ENCODE measurements around the gene EXO1. TPM values are rescaled to one million over a fixed set of nuclear protein-coding genes. Genes with fewer than 3 reads are reported as not detected.
A peak's percentile ranks its signal among the peaks of the same experiment; 100 is the strongest.
"Not testable (repeated sequence)": the region's sequence is repeated elsewhere in the genome, so short reads cannot be mapped to it uniquely, and the experiment has no call there.

EXO1 gene
- total RNA-seq, 1 experiment from 2014 or later: 71.4 TPM

DNA sequence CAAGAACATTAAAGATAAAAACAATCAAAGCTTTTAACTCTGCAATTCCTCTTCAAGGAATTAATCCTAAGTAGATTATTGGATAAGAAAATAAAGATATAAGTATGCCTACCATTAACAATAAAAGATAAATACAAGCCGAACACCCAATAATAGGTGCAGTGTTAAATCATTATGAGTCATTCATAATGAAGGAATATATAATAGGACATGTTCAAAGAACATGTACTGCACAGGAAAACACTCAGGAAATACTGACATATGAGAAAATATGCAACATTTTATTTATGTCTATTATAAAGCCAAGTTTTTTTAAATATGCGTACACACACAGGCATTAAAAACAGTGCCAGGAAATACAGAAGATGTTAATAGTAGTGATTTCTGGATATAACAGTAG lies 11.1 kb upstream of the EXO1 start:
- no peak for DNase-seq (ENCODE audit: low spot score)

DNA sequence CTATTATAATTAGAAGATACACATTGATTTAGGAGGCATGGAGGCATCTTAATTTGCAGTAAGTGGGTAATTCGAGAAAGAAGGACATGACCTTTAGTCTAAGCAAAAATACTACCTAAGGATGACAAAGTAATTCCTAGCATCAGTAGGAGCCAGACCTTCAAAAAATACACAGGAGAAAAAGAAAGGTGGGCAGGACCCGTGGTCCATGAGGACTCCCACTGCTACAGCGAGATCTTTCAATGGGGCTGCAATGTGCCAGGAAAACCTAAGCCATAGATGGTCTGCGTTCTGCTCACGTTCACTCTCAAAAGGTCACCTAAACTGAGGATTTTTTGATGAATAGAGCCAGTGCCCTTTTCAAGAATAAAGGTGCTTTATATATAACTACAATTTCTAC lies 10.6 kb upstream of the EXO1 start:
- no peak for DNase-seq (ENCODE audit: low spot score)

DNA sequence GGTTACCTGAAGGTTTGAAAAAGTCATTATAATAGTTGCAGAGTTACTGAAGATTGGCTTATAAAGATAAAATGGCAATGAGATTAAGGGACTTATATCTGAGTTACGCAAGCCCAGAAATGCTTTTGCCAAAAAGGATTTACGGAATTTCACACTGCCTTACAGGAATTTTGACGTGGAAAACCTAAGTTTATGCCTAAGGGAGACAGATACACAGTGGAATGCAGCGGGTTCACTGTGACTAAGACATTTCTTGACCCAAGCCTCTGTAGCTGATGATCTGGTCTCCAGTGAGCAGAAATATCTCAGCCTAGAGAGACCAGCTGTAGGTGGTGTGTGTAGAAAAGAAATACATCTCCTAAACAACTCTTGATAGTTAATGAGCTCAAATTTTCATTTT lies 10.1 kb upstream of the EXO1 start:
- peak; percentile 62 for DNase-seq (ENCODE audit: low spot score)

DNA sequence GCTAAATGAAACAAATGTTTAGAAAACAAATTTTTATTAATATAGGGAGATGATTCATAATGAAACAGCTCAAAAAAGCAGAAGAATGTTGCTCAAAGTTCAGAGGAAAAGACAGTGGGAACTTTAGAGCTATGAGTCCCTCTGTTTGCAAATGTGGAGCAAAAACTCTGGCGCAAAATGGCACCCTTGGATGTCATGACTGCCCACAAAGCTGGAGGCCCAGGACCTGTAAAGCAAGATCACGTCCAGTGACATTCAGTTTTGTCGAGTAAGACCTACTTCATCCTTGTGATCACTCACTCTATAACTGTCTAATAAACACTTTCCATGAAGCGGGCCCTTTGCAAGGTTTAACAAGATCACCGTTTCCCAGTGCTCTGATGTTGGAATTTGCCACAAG lies 9.1 kb upstream of the EXO1 start:
- no peak for DNase-seq (ENCODE audit: low spot score)

DNA sequence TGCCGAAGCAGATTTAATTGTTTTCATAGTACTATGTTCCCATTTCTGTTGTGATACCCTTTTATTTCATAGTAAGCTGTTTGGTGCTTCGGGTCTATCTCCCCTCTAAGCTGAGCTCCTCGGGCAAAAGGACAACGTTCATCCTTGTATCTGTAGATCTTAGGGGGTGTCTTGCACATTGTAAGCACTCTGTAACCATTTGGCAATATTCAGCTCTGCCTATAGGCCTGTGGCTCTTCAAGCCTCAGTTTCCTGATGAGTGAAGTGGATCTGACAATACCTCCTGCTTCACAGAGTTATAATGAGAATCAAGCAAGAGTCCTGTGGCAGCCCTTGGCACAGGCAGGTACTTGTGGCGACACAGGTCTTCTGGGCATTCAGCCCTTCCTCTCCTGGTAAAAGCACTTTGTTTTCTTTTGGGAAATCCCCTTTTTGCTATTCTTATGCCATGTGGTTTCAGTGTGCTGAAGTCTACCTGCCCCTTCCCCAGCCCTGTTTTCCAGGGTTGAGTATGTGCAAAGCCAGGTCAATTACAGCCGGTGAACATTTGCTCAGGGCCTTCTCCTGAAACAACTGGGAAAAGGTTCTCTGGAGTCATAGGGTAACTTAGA lies 8.5 kb upstream of the EXO1 start:
- DNase-seq (ENCODE audit: low spot score): no peak

DNA sequence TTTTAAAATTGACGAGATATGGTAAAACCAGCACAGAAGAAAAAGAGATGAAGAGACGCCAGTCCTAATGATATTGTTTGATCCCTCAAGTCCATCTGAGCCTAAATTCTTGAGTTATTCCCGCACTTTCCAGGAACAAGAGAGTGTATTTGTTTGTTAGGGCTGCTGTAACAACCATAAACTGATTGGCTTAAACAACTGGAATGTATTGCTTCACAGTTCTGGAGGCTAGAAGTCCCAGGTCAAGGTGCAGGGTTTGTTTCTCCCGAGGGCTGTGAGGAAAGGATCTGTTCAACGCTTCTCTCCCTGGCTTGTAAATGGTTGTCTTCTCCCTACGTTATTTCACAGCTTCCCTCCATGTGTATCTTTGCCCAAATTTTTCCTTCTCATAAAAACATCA lies 7.8 kb upstream of the EXO1 start:
- no peak for DNase-seq (ENCODE audit: low spot score)

DNA sequence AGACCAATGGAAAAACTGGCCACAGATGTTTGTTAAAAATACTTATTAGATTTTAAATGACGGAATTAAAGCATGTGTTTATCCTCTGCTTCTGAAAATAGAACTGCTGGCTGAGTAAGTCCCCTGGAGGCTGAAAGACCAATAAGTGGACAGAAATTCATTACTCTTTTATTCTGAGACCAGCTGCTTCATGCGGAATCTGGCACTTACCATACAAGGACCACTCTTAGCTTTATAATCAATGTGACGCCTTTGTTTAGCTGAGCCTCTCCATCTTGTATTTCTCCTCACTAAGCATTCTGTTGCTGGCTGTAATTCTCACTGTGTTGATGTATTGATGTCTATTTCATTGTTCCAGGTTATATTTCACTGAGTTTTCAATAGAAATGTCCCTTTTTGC lies 6.3 kb upstream of the EXO1 start:
- no peak for DNase-seq (ENCODE audit: low spot score)

DNA sequence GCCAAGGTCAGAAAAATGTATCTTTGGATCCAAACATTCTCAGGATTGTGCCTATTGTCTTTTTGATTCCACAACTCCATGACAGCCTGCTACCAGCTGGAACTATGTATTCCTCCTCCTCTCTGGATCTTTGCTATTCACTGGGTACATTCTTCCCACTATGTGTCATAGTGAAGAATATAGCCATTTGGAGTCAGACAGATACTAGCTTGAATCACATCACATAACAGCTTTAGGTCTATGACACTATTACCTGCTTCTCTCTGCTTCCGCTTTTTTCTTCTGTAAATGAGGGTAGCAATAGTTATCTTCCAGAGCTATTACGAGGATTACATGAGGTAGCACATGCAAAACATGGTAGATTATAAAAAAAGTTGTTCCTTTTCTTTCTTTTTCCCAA lies 5.4 kb upstream of the EXO1 start:
- DNase-seq (ENCODE audit: low spot score): no peak

DNA sequence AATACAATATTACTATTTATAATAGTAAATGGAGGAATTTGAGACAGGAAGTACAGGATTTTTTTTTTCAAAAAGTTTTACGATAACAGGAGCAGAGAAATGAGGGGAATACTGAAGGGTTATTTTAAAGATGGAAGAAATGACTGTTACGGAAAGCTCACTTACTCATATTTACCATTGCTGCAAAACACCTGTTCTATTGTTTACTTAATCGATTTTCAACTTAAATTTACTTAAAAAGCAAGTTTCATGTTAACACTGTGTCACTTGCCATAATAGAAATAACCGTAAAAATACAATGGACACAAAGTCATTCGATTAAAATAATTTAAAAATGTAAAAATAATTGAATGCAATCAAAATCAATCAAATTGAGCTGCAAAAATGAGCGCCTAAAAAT lies 3.4 kb upstream of the EXO1 start:
- no peak for DNase-seq (ENCODE audit: low spot score)

DNA sequence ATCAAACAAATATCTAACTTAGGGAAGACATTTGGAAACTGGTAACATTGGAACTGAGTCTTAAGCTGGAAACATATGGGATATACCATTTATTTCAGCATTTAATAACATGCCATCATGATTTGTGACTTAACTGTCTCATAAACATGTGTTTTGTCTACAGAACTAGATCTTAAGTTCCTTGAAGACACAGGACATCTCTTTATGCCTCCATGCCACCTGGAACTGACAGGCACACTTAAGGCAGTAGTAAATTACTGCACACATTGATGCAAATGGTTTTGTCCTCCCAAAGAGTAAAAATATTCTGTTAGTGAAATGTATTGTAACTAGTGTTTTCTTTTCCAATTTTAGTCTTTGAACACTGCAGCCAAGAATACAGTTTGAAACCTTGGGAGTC lies 1.6 kb upstream of the EXO1 start:
- no peak for DNase-seq (ENCODE audit: low spot score)

DNA sequence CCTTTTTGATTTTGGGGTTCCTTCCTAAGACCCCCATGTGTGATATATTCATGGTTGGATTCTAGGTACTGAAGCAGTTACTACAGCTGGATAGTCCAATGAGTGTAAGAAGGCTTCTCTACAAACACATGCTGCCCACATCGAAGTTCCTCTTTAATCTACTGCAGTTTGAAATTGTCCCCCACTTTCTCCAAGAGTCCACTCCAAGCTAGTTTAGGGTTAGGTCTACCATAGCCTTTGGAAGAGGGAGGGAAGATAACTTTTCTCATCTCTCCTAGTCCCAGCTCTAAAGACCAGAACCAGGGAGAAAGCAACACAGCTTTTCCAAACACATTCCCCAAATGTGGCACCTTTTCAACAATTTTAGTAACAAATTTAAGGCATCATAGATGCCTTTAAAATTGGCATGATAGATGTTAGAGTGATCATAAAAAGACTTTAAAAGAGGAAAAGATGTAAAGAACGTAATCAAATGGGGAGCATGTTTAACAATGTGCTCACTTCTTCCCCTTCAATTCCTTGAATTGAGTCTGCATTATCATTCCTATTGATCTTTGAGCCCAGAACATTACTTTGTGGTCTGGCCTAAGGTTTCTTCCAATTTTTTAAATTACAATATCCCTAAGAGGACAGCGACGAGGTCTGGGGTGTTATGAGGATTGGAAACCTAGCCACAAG lies 1.0 kb upstream of the EXO1 start:
- no peak for DNase-seq (ENCODE audit: low spot score)

DNA sequence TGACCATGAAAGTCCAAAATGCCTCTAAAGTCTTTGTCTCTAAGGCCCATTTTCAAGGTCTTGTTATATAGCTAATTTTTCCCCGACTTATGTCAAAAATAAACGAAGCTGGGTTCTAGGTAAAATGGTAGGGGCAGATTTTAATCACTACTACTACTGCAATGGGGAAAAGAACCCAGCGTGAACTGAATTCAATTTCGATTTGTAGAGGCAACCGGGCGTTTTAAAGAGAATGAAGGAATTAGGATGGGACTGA lies 536 bp upstream of the EXO1 start:
- DNase-seq (ENCODE audit: low spot score): no peak

DNA sequence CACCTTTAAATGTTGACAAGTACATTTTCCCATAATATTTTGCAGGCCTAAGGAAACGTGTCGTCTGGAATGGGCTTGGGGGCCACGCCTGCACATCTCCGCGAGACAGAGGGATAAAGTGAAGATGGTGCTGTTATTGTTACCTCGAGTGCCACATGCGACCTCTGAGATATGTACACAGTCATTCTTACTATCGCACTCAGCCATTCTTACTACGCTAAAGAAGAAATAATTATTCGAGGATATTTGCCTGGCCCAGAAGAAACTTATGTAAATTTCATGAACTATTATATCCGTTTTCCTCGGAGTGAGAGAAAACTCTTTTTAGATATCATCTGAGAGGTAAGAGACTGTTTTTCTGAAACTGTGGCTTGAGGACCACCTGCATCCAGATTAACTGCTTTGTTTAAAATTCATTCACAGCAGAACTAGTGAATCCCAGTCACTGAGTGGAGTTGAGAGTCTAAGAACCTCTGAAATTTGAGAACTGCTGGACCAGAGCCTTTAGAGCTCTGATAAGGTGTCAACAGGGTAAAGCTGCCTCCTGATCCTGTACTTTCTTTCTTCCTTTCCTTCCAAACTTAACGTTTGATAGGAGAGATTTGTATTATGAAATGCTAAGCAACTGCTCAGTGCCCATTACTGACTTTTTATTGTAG lies 811 bp downstream of the EXO1 start:
- DNase-seq (ENCODE audit: low spot score): no peak

DNA sequence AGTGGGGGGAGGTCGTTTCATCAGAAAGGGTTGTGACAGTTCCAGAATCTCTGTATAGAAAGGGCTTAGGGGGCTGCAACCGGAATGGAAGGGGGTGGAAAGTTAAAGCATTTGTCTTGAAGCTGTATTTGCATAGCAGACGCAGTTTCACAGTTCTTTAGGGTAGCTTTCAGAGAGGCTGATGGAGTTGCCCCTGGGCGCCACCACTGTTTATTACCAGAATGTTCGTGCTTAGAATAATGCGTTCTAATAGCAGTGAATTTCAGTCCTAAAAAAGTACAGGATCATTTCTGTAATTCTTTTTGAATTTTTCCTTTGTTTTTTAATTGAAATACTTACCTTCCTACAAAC lies 1.3 kb downstream of the EXO1 start:
- DNase-seq (ENCODE audit: low spot score): no peak

DNA sequence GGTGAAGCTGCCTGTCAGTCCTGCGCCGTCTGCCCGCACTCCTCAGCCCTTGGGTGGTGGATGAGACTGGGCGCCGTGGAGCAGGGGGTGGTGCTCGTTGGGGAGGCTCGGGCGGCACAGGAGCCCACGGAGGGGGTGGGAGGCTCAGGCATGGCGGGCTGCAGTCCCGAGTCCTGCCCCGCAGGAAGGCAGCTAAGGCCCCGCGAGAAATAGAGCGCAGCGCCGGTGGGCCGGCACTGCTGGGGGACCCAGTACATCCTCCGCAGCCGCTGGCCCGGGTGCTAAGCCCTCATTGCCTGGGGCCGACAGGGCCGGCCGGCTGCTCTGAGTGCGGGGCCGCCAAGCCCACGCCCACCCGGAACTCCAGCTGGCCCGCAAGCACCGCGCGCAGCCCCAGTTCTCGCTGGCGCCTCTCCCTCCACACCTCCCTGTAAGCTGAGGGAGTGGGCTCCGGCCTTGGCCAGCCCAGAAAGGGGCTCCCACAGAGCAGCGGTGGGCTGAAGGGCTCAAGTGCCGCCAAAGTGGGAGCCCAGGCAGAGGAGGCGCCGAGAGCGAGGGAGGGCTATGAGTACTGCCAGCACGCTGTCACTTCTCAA lies 7.6 kb downstream of the EXO1 start:
- not testable (repeated sequence) for DNase-seq (ENCODE audit: low spot score)

DNA sequence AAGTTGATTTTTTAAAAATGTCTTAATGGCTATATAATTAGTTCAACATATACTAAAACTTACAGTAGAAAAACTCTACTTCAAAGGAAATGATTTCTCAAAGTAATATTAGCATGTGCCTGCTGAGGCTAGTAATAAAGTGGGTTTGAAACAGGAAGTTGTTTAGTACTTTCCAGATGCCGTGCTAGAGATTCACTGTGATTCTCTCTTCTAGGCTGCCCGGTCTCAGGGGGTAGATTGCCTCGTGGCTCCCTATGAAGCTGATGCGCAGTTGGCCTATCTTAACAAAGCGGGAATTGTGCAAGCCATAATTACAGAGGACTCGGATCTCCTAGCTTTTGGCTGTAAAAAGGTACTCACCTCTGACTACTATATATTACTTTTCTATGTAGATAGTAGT lies 9.1 kb downstream of the EXO1 start:
- DNase-seq (ENCODE audit: low spot score): no peak

DNA sequence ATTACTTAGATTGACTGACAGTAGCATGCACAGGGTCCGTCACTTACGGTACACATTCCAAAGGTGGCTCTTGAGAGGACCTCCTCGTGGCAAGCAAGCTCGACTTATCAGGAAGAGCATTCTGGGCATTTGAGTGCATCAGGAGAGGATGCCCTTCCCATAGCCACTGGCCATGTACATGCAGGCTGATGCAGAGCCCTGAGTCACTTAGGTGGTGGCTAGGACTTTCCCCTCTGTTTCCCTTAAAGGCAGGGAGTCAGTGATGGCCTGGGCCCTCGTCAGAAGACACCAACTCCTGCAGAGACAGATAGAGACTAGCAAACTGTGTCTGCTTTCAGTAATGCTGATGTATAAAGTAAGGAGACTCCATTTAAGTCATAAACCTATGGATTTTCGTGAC lies 12.9 kb downstream of the EXO1 start:
- no peak for DNase-seq (ENCODE audit: low spot score)

DNA sequence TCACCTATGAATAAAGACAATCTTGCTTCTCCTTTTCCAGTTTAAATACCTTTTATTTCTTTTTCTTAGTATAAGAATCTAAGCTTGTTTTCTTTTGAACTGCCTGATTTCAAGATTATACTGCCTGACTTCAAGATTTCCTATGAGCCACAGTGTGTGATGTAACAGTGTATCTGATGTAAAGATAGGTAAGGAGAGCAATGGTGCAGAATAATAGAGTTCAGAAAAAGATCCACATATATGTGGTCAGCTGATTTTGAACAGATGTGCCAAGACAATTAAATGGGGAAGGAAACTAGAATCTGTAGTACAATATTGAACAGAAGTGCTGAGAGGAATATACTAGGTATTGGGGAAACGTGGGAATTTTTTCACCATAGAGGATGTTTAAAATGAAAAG lies 21.0 kb downstream of the EXO1 start:
- DNase-seq (ENCODE audit: low spot score): no peak

DNA sequence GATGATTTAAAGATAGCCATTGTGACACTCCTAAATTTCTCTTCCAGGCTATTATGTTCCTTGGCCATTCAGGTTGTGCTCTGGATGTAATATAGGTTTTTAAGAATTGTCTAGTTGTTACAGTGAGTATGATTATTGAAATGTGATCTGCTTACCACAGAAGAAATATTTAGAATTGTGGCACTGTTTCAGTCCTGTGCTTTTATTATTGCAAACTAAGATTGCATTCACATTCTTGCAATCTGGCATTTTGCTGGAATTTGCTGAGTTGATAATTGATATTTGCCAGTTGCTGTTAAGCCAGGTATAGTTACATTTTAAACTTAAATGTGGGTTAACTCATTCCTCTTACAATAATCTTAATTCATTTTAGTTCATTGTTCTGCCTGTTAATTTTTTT lies 22.3 kb downstream of the EXO1 start:
- no peak for DNase-seq (ENCODE audit: low spot score)

DNA sequence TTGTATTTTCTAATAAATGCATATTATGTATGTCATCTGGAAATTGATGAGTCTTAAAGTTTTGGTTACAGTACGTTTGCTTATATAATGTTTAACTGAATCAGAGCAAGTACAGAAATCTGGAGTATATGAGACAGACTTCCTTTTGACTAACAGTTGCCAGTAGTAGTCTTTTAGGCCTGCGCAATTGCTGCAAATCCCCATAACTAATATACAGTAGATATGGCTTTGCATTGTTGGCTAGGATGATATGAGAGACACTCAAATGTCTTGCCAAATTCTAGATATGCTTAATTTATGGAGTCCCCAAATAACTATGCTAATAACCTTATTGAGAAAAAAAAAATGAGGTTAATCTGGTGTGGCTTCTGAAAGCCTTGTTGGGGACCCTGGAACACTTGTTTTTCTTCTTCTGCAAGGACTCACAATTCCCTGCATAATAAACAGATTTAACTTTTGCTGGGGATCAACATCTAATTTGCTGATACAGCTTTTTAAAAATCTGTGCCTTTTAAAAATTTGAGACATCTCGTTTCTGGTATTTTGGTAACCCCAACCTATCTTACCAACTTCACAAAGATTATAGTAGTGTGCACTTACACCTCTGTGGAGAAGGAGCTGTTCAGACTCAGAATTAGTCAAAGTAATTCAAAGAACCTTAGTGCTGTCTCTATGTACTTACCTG lies 22.9 kb downstream of the EXO1 start:
- no peak for DNase-seq (ENCODE audit: low spot score)

DNA sequence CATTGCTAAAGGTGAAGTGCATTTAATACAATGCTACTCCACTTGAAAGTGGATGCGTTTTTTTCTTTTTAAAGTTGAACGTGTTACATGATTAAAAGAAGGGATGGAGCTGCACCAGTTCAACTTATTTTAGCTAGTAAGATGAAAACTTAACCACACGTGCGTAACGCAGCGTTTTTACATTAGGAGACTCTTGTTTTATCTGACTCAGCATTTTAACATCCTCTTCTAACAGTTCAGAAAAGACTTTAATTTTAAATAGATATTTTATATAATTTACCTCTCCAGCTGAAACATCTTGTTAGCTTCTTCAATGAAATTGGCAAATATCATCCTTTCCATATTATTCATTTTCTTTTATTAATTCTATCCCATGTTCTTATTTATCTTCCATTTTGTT lies 33.4 kb downstream of the EXO1 start:
- DNase-seq (ENCODE audit: low spot score): no peak

DNA sequence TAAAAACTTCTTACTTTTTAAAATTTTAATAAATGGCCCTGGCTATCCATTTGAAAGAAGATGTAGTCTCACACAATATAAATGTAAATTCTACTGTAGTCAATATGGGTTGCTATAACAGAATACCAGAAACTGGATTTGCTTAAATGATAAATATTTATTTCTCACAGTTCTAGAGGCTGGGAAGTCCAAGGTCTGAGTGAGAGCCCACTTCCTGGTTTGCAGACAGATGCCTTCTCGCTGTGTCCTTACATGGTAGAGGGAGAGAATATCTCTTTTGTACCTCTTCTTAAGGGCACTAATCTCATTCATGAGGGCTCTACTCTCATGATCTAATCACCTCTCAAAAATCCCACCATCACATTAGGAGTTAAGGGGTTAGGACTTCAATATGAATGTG lies 35.2 kb downstream of the EXO1 start:
- DNase-seq (ENCODE audit: low spot score): no peak

DNA sequence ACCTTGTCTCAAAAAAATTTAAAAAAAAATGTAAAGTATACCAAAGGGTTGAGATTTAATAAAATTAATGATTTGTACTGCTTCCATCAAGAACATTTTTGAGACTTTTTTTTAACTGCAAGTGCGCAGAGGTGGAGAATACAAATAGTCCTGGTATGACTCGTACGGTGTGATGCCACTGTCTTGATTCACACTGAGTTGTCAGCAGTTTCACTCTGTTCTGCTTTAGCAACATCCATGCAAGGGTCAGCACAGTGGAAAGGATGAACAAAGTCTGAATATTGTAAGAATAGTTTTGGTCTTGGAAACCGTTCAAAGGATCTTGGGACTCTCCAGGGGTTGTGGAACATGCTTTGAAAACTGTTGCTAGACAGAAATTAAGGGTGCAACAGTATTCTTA lies 40.2 kb downstream of the EXO1 start:
- peak; percentile 40 for DNase-seq (ENCODE audit: low spot score)
